ENCODE results near the gene MPHOSPH9. TPM values are rescaled to one million over a fixed set of nuclear protein-coding genes. Genes with fewer than 3 reads are reported as not detected.

The MPHOSPH9 gene
- total and polyA plus RNA-seq, 8 donors, result 4.9 to 288 (median 45.3) TPM

- WGBS, 5 donors, result 40 to 48% (median 44%) methylated on average over 15 of the region's 15 CpGs
- Histone ChIP-seq H3K4me3 (no peak overlapping the region), H3K27me3 (no peaks in the 10 kb centered on the region), H3K9me3 (no peaks in the 10 kb centered on the region), H3K27ac (peak overlapping the region; percentile 65 to 92 (median 87)), H3K36me3 (peaks cover 0 to 7% (median 2%) of the 10 kb centered on the region in 4 donors), H3K4me1 (peaks cover 37 to 61% (median 46%) of the 10 kb centered on the region in 4 donors)
- DNase-seq, result peak; percentile 64 to 72
- intact Hi-C loops (cut with DNase I; ENCODE audit: low total_unique reads), result loop anchor here (10.0 kb wide), 1 partner anchor 97 kb away; no protein-coding TSS in a partner anchor
- no peak for TF ChIP-seq CTCF (IDR thresholded peaks at IDR 0.05)
- no peak for TF ChIP-seq EP300 (IDR thresholded peaks at IDR 0.05)
- peak; percentile 12 to 78 (median 40) for TF ChIP-seq POLR2AphosphoS5 (IDR thresholded peaks at IDR 0.05)
- no peak for TF ChIP-seq POLR2A (IDR thresholded peaks at IDR 0.05)
Observed at GRCh38 chr12:123141615-123142517, 91.1 kb downstream of the MPHOSPH9 start.

DNA sequence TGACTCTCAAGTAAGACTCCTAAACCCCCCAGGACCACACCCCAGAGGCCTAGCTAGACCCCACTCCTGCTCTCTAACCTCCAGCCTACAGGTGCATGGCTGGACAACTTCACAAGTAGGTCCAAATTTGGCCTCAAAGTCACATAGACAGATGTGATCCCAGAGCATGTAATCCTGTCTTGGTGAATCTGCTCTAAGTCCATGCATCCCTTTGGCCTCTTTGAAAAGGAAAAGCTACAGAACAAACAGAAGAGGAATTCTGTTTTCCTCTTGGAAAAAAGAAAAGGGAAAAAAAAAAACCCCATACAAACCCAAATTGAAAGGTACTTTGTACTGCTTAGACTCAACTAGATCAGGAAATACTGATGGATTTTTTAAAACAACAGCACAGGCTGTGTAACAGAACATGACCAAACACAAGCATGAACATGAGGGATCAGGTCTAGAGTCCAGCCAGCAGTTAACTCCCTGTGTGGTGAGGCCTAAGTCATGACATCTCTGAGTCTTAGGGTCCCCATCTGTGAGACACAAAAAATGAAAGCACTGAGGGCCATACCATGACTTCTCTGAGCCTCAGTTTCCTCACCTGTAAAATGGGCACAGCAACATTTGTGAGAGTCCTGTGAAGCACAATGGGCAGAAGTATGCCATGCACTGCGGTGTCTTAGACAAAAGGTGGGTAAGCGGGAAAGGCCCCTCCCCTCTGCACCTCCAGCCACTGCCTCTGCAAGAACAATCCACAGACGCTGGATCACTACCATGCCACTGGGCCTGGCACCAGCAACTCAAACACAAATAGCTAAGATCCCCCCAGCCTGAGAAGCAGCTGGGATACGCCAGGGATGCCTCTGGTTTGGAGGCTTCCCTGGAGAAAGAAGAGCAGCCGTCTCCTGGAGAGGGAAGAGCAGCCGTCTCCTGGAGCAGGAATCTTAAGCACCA, 92.0 kb downstream of the MPHOSPH9 start:
- WGBS, 5 donors, result 61 to 81% (median 75%) methylated on average over 4 to 6 of the region's 6 CpGs
- DNase-seq, result no peak
- Histone ChIP-seq H3K27me3 (no peaks in the 10 kb centered on the region), H3K9me3 (no peaks in the 10 kb centered on the region), H3K4me3 (no peak overlapping the region), H3K36me3 (peaks cover 0 to 7% (median 3%) of the 10 kb centered on the region in 4 donors), H3K4me1 (peaks cover 37 to 59% (median 46%) of the 10 kb centered on the region in 4 donors), H3K27ac (peak overlapping the region; percentile 71 to 92 (median 87))
- intact Hi-C loops (cut with DNase I; ENCODE audit: low total_unique reads), result loop anchor here (10.0 kb wide), 1 partner anchor 96 kb away; no protein-coding TSS in a partner anchor
- TF ChIP-seq CTCF (IDR thresholded peaks at IDR 0.05) (no peak), EP300 (IDR thresholded peaks at IDR 0.05) (no peak), POLR2A (IDR thresholded peaks at IDR 0.05) (no peak), POLR2AphosphoS5 (IDR thresholded peaks at IDR 0.05) (no peak)

GRCh38 chr12:123139926-123140675, 92.8 kb downstream of the MPHOSPH9 start:
- Histone ChIP-seq H3K27me3 (no peaks in the 10 kb centered on the region), H3K4me3 (no peak overlapping the region), H3K9me3 (no peaks in the 10 kb centered on the region), H3K4me1 (peaks cover 37 to 57% (median 46%) of the 10 kb centered on the region in 4 donors), H3K27ac (peak overlapping the region; percentile 71 to 92 (median 87)), H3K36me3 (peaks cover 0 to 7% (median 3%) of the 10 kb centered on the region in 4 donors)
- 58 to 71% (median 66%) methylated on average over 6 of the region's 6 CpGs for WGBS, 5 donors
- peak in 1 of 2 donors; percentile 69 for DNase-seq
- TF ChIP-seq EP300 (IDR thresholded peaks at IDR 0.05) (no peak), CTCF (IDR thresholded peaks at IDR 0.05) (no peak), POLR2A (IDR thresholded peaks at IDR 0.05) (no peak), POLR2AphosphoS5 (IDR thresholded peaks at IDR 0.05) (peak in 1 of 3 donors; percentile 29)
- intact Hi-C loops (cut with DNase I; ENCODE audit: low total_unique reads), result loop anchor here (10.0 kb wide), 1 partner anchor 95 kb away; no protein-coding TSS in a partner anchor

Measured in stomach (tissue), 9 donors.